Smooth muscle cell of the brain vasculature (primary cell): ENCODE data around the gene MT3.
"Not testable (repeated sequence)": the region's sequence is repeated elsewhere in the genome, so short reads cannot be mapped to it uniquely, and the experiment has no call there.

Experiments
- DNase-seq: peaks from one replicate; pipeline ENCODE4 v3.0.0-alpha.2; 2012; ENCODE audit warnings: low read depth, low spot score

The MT3 gene

GRCh38 chr16:56580391-56581048, 8.8 kb upstream of the MT3 start:
- no peak for DNase-seq

- not testable (repeated sequence) for DNase-seq
Observed at GRCh38 chr16:56582911-56583310, 6.4 kb upstream of the MT3 start.

GRCh38 chr16:56583351-56584168, 5.8 kb upstream of the MT3 start:
- DNase-seq: no peak

- DNase-seq: no peak
Observed at GRCh38 chr16:56584276-56584675, 5.1 kb upstream of the MT3 start.

GRCh38 chr16:56588781-56589140, 567 bp upstream of the MT3 start:
- no peak for DNase-seq

GRCh38 chr16:56591377-56592060, 2.2 kb downstream of the MT3 start:
- DNase-seq: no peak

GRCh38 chr16:56593573-56594291, 4.4 kb downstream of the MT3 start:
- no peak for DNase-seq

- DNase-seq: no peak
Observed at GRCh38 chr16:56594292-56594619, 4.9 kb downstream of the MT3 start.

GRCh38 chr16:56600398-56600999, 11.2 kb downstream of the MT3 start:
- DNase-seq: no peak

GRCh38 chr16:56601325-56601724, 12.0 kb downstream of the MT3 start:
- DNase-seq: no peak

- no peak for DNase-seq
Observed at GRCh38 chr16:56603589-56603988, 14.3 kb downstream of the MT3 start.

- DNase-seq: no peak
Observed at GRCh38 chr16:56604966-56605365, 15.6 kb downstream of the MT3 start.

- no peak for DNase-seq
Observed at GRCh38 chr16:56605475-56605874, 16.1 kb downstream of the MT3 start.

GRCh38 chr16:56606071-56606475, 16.7 kb downstream of the MT3 start:
- DNase-seq: no peak

GRCh38 chr16:56606476-56607108, 17.3 kb downstream of the MT3 start:
- DNase-seq: no peak

GRCh38 chr16:56607109-56607618, 17.8 kb downstream of the MT3 start:
- peak; percentile 84 for DNase-seq

- no peak for DNase-seq
Observed at GRCh38 chr16:56607675-56608042, 18.3 kb downstream of the MT3 start.

- DNase-seq: peak; percentile 92
Observed at GRCh38 chr16:56608043-56608875, 18.9 kb downstream of the MT3 start, which contains the start of gene MT2A. Gene MT2A (plus strand): TSS chr16:56608584. CDS start chr16:56608656, 72 bp downstream.

GRCh38 chr16:56608876-56609462, 19.6 kb downstream of the MT3 start:
- no peak for DNase-seq

GRCh38 chr16:56609463-56609921, 20.2 kb downstream of the MT3 start:
- DNase-seq: no peak
